ENCODE data around the gene SRRM5.
"Not testable (repeated sequence)": the region's sequence is repeated elsewhere in the genome, so short reads cannot be mapped to it uniquely, and the experiment has no call there.

Gene SRRM5

DNA sequence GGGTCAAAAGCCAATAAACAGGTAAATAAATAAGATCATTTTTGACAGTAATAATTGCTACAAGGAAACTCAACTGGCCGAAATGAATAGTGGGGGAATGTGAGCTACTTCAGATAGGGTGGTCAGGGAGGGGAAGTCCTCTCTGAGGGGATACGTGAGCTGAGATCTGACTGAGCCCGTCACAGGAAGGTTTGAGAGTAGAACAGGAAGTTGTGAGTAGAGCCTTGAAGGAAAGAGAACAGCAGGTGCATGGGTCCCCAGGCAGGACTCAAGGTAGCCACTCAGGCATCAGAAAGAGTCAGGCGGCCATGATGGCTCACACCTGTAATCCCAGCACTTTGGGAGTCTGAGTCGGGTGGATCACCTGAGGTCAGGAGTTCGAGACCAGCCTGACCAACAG, 22.2 kb upstream of the SRRM5 start:
- H3K4me3 ChIP-seq = no peak overlapping the region
- H3K27ac ChIP-seq = peak overlapping the region in 1 of 21 experiments; percentile 5

DNA sequence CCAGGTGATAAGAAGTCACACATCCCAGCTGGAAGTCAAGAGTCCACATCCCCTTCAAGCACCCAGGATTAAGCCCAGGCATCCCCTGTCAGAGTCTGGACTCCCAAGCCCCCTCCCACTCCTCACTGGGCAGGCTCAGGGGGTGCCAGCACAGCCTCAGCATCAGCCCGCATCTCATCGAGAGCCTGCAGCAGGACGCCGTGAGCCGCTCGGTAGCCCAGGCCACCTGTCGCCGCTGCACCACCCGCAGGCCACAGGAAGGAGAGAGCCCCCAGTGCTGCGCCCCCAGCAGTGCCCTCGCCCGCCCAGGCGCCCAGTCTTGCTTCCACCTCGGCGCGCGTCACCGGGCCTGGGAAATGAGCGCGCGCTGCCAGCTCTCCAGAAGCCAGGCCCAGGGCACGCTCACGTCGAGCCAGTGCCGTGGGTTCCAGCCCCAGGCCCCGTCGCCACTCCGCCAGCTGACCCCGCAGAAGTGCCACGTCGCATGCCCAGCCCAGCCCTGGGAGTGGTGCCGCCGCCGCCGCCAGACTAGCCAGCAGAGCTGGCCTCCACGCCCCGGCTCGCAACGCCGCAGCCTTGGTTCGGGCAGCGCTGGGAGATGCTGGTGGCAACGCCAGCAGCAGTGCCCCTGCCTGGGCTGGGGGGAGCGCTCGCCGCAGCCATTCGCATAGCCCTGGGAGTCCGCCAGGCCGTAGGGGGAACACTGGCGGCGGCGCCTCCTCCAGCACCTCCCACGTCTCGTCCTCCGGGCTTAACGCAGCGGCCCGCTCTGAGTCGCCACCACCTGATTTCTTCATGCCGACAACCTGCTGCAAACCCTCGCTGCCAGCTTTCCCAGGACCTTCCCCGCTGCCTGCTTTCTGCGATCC, 19.8 kb upstream of the SRRM5 start:
- no peak overlapping the region for H3K4me3 ChIP-seq

DNA sequence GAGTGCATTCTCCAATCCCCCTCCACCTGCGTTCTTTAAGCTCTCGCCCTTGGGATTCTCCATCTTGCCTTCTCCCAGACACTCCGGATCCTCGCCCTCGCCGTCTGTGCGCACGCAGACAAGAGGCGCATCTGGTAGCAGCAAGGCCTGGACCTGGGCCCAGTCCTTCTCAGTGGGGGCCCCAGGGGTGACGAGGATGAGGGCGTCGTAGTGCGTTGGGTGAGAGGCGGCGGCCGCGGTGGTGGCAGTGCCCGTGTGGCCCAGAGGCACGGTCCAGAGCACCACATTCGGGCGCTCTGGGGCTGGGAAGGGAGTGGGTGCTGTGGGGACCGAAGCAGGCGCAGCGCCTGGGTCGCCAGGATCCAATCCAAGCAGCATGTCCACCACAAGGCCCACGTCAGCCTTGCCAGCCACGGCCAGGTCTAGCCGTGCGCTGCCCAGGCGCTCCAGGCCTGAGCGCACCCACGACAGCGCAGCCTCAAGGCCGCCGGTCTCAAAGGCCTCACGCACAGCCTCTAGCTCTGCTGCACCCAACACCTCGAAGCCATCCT, 19.0 kb upstream of the SRRM5 start:
- Histone ChIP-seq H3K4me3 (no peak overlapping the region), H3K27ac (peak overlapping the region in 2 of 21 experiments; percentile 35 to 51)

More for the DNA sequence above, 19.8 kb upstream of the SRRM5 start:
- H3K27ac ChIP-seq = no peak overlapping the region

DNA sequence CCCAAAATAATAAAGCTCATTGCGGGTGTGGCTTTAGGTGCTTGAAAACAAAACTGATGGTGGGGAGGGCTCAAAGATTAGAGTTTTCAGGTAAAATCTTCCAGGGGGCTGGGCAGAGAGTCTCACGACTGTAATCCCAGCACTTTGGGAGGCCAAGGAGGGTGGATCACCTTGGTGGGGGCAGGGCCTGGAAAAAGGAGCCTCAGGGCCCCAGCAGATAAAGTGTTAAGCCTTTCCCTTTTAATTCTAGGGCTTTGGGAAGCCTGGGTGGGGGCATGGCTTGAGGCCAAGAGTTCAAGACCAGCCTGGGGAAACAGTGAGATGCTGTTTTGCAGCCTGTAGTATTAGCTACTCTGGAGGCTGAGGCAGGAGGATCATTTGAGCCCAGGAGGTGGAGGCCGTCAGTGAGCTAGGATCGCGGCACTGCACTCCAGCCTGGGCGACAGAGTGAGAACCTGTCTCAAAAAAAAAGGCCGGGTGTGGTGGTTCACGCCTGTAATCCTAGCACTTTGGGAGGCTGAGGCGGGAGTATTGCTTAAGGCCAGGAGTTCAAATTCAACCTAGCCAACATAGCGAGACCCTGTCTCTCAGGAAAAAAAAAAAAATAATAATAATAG, 17.7 kb upstream of the SRRM5 start:
- peak overlapping the region in 16 of 21 experiments; percentile 5 to 99 (median 94) for H3K27ac ChIP-seq

DNA sequence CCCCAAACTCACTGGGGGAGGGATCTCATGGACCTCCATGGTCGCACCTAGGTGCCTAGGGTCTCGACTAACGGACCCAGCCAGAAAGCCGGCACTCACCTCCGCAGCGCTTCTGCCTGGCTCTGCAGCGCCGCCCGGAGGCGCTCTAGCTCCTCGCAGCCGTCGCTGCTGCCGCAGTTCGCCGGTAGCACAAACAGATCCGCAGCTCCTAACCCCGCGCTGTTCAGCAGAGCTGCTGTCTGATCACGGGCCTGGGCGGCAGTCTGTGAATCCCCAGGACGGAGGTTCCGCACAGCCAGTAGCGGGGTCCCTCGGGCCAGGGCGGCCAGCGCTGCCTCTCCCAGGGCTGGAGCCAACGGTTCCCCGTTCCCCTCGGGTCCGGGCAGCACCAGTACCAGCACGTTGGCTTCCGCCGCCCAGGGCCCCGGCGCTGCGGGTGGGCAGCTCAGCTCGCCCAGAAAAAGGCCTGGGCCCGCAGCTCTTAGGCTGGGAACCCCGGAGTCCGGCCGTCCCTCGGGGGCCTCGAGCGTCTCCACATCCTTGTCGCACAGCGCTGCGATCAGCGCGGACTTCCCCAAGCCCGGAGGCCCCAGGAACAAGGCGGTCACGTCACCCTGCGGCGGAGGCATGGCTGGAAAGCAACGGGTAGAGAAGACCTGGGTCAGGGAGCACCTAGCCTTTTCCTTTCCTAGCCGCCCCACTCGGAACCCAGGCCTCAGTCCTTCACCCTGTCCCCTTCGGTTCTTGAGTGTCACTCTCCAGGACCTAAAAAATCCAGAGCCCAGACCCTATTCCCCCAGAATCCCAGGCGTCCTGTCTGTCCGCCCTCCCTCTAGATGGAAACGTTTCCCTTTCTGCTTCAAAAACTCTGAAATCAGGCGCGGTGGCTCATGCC, 16.9 kb upstream of the SRRM5 start:
- Histone ChIP-seq H3K4me3 (peak overlapping the region; percentile 51 to 79 (median 64)), H3K27ac (peak overlapping the region; percentile 10 to 99 (median 95))

More for the DNA sequence above, 17.7 kb upstream of the SRRM5 start:
- H3K4me3 ChIP-seq = peak overlapping the region; percentile 51 to 79 (median 64)

DNA sequence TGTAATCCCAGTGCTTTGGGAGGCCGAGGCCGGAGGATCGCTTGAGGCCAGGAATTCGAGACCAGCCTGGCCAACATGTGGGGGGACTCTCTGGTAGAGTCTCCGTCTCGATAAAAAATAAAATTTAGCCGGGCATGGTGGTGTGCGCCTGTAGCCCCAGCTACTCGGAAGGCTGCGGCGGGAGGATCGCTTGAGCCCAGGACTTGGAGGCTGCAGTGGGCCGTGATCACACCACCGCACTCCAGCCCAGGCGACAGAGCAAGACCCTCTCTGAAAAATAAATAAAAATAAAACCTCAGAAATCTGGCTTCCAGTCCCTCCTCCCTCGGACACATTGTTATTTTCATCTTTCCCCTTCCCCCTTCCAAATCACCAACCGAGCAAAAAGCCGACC, 16.3 kb upstream of the SRRM5 start:
- Histone ChIP-seq H3K4me3 (peak overlapping the region; percentile 51 to 79 (median 64)), H3K27ac (peak overlapping the region; percentile 10 to 99 (median 95))

DNA sequence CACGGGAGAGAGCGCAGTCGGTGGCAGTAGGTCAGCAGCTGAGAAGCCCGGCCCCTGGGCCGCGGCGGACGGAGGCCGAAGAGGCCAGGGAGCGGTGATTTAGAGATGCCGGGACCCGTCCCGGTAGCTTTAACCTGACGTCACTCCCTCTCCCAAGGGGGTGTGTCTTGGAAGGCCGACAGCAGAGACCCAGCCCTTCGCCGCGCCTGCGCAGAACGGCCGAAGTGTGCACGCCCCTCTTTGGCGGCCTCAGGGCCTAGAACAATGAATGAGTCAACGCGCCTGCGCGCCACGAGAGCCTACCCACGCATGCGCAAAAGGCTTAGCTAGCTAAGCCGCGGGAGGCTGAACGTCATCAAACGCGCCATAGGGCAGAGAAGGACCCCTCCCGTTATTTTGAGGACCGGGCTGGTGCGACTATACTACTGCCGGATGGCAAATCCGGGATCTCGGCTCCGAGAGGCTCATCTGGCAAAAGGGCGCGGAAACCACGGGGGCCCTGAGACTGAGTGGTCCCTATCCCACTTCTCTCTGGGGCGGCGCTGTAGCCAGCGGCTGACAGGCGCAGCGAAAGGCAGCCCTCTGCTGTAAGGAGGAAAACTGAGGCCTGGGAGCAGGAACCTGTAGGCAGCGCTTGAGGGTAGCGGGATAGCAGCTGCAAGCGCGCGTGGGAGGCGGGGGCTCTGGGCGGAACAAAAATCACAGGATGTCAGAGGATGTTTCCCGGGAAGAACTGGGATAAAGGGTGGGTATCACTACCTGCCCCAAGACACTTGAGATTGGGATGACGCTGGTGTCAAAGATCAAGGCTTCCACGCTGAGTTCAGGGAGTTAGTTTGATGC, 15.7 kb upstream of the SRRM5 start, which contains the start of the genes IRGQ and ZNF576:
TSS of gene IRGQ (minus strand) at position 136 of the 843 bp plus-strand sequence. CDS start 796 bp downstream, outside the sequence.
TSS of gene ZNF576 (plus strand) at position 597 of the 843 bp plus-strand sequence. CDS start 514 bp downstream, outside the sequence.
- H3K4me3 ChIP-seq = peak within 1 kb of the TSS; percentile 51 to 79 (median 64)
- peak within 1 kb of the TSS; percentile 70 to 100 (median 97) for H3K27ac ChIP-seq

DNA sequence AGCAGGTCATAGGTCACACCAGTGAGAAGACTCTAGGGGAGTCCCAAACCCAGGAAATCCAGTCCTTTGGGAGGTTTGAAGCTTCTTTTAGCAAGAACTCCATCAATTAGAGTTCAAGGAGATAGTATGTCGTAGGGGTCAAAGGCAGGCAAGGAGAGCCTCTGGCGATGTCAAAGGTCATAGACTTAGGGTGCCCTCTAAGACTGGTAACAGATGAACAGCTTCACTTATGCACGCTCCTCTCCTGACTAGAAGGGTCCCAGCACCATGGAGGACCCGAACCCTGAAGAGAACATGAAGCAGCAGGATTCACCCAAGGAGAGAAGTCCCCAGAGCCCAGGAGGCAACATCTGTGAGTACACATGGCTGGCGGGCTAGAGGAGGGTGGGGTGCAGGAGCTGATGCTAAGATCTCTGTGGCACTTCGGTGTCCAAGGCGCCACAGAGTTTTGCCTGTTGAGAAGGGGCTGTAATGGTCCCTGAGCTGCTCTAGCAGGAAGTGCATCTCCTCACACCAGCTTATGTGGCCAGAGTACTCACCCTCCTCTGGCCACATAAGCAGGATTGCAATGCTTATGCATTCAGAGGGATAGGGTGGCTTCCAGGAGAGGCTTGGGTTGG, 14.9 kb upstream of the SRRM5 start:
- Histone ChIP-seq H3K4me3 (peak overlapping the region; percentile 51 to 79 (median 64)), H3K27ac (peak overlapping the region; percentile 70 to 100 (median 97))

DNA sequence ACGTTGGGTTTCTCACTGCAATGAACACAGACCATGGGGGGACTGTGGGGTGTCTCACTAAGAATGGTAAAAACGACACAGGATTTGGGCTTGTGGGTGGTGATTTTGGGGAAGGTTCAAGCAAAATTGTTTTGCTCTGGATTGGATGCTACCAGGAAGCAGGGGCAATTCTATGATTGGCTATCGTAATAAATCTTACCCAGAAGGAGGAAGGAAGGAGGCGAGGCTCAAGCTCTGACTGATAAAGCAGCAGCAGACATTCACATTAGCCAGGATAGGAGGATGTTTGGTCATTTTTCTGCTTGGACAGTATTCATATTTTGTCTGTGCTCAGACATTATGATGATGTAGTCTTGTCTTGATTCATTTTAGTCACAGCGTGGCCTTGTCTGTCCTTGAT, 14.0 kb upstream of the SRRM5 start:
- Histone ChIP-seq H3K4me3 (no peak overlapping the region), H3K27ac (peak overlapping the region in 4 of 21 experiments; percentile 88 to 100 (median 98))

DNA sequence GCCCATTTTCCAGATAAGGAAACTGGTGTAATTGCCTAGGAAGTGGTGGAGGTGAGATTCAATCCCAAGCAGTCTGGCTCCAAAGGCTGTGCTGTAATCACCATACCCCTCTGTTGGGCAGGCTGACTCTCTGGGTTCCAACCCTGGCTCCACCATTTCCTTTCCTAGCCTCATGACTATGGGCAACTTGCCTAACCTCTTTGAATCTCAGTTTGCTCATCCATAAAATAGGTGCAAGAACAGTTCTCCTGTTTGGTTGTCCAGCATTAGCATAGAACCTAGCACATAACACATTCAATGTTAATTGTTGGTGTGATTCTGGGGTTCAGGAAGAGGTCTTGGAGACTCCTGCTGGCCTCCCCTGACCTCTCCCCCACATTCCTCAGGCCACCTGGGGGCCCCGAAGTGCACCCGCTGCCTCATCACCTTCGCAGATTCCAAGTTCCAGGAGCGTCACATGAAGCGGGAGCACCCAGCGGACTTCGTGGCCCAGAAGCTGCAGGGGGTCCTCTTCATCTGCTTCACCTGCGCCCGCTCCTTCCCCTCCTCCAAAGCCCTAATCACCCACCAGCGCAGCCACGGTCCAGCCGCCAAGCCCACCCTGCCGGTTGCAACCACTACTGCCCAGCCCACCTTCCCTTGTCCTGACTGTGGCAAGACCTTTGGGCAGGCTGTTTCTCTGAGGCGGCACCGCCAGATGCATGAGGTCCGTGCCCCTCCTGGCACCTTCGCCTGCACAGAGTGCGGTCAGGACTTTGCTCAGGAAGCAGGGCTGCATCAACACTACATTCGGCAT, 13.2 kb upstream of the SRRM5 start:
- H3K27ac ChIP-seq = no peak overlapping the region
- H3K4me3 ChIP-seq = no peak overlapping the region

DNA sequence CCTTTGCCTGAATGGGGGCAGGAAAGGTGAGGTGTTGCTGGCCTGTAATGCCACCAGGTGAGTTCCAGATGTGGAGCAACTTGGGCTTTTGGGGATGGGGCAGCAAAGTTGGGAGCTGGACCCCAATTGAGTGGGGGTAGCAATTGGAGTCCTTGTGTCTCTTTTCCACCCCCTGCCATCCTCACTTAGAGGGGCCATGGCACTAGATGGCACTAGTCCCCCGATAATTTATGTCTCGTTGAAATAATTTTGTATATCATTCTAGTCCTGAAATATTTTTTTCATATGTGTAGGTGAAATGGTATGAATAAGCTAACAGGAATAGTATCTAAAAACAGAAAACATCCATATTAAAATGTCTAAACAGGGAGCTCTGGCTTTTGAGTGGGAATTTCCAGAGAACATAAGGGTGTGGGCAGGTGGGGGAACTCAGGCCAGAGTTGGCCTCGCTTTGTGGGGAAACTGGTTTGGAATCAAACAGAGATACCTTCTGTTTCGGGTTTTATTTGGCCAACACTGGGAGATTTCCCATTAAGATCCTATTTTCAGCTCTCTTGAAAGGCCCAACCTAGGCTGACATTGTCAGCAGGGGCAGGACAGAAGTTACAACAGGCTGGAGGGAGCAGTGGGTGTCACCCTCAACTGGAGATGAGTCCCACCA, 12.1 kb upstream of the SRRM5 start:
- peak overlapping the region in 2 of 21 experiments; percentile 8 to 21 for H3K27ac ChIP-seq

DNA sequence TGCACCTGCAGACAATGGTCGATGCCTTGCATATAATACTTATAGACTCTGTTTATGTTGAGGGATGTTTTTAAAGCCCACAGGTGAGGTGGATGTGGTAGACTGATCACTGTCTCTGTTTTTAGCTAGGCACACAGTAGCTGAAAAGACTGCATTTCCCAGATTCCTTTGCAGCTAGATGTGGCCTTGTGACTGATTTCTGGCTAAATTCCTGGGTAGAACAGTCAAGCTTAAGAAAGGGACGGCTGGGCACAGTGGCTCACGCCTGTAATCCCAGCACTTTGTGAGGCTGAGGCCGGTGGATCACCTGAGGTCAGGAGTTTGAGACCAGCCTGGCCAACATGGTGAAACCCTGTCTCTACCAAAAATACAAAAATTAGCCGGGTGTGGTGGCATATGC, 11.6 kb upstream of the SRRM5 start:
- H3K27ac ChIP-seq = peak overlapping the region in 2 of 21 experiments; percentile 8 to 21
- H3K4me3 ChIP-seq = not testable (repeated sequence)

More for the DNA sequence above, 12.1 kb upstream of the SRRM5 start:
- H3K4me3 ChIP-seq = no peak overlapping the region

DNA sequence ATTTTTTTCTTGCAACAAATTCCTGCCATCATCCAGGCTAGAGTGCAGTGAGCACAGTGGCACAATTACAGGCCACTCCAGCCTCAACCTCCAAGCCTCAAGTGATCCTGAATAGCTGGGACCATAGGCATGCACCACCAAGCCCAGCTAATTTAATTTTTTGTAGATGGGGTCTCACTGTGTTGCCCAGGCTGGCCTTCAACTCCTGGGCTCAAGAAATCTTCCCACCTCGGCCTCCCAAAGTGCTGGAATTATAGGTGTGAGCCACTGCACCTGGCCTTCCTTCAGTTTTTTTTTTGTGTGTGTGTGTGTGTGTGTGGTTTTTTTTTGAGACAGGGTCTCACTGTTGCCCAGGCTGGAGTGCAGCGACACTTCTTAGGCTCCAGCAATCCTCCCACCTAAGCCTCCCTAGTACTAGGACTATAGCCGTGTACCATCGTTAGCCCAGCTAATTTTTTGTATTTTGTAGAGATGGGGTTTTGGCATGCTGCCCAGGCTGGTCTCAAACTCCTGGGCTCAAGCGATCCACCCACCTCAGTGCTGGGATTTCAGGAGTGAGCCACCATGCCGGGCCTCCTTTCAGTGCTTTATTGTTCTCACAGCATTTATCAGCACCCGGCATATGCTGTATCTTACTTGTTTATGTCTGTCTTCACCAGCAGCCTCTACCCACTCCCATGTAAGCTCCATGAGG, 5.9 kb upstream of the SRRM5 start:
- H3K27ac ChIP-seq = peak overlapping the region in 11 of 21 experiments; percentile 12 to 67 (median 46)
- no peak overlapping the region for H3K4me3 ChIP-seq

DNA sequence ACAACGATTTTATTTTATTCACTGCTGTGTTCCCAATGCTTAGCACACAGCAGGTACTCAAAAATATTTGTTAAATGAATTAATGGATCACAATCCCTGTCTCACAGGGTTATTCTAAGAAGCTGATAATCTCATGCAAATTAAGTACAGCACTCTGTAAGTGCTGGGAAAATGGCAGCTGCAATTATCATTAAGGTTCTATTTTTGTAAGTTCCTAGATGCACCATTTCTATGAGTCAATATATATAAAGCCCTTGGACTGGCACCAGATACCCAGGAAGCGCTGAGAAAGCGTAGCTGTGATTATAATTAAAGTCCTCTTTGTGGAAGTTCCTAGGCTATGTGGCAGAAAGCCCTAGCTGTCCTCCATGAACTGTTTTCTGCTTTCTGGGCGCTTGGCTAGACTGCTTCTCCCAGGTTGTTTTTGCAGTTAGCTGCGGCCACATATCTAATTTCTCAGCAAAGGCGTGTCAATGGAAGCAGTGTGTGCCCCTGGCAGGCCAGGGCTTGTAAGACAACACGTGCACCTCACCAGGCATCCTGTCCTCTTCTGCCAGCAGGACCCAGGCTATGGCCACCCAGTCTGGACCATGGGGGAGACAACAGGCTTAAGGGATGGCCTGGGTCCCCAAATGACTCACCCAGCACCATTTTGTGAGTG, 5.2 kb upstream of the SRRM5 start:
- no peak overlapping the region for H3K4me3 ChIP-seq
- peak overlapping the region in 13 of 21 experiments; percentile 12 to 67 (median 46) for H3K27ac ChIP-seq
